Fibroblast of skin of right biceps (primary cell): Measurements from ENCODE around the gene GADD45B.
A peak's percentile ranks its signal among the peaks of the same experiment; 100 is the strongest.
"Not testable (repeated sequence)": the region's sequence is repeated elsewhere in the genome, so short reads cannot be mapped to it uniquely, and the experiment has no call there.

ENCODE experiments used
- DNase-seq: peaks from one replicate; pipeline ENCODE4 v3.0.0-alpha.2; 2013

Gene GADD45B

DNA sequence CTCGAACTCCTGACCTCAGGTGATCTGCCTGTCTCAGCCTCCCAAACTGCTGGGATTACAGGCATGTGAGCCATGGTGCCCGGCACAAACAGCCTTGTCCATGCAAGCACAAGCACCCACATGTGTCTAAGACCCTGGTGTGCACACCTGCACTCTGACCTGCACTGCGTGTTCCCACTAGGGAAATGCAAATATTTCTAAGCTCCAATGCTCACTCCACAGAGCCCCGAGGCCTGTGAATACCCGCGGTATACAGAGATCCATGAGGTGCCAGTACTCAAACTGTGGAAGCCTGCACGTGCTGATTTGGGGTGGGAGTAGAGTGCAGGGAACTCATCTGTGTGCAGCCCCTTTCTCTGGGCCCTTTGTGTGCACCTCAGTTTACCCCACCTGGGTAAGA lies 14.7 kb downstream of the GADD45B start:
- no peak for DNase-seq

- DNase-seq = peak; percentile 95
These were observed 15.3 kb downstream of the GADD45B start for GRCh38 chr19:2491130-2491801.

GRCh38 chr19:2492870-2493269 lies 16.9 kb downstream of the GADD45B start:
- DNase-seq = no peak

DNA sequence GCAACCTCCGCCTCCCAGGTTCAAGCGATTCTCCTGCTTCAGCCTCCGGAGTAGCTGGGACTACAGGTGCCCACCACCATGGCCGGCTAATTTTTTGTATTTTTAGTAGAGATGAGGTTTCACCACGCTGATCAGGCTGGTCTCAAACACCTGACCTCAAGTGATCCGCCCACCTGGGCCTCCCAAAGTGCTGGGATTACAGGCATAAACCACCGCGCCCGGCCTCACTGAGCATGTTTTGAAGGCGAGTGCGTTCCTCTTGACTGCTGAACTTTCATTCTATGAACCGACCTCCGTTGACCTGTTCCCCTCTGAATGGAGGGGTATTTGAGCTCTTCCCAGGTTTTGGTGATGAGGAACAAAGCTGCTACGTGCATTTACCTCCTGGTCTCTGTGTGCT lies 17.5 kb downstream of the GADD45B start:
- DNase-seq = not testable (repeated sequence)

- DNase-seq = peak; percentile 88
These were observed 18.1 kb downstream of the GADD45B start for GRCh38 chr19:2494084-2494446.

- DNase-seq = peak; percentile 89
These were observed 18.7 kb downstream of the GADD45B start for GRCh38 chr19:2494447-2495129.

DNA sequence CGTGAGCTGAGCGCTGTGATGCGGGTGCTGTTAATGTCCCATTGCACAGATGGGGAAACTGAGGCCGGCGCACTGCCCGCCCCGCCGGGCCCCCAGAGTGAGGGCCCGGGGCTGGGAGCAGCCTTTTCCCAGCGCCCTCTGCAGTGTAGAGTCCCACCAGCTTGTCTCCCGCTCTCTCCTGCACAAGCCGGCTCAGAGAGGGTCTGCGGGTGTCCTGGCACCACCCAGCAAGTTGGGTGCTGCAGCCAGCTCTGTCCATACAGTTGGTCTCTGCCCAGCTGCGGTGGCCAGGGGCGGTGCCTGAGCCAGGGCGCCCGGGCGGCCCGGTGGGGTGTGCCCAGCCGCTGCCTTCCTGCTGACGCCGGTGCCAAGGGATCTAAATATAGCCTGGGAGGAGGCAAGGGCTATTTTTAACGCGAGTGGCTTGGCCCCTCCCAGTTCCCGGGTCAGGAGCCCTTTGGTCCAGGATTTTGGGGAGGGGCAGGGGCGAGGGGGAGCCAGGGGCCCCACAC lies 19.3 kb downstream of the GADD45B start:
- peak; percentile 73 for DNase-seq

DNA sequence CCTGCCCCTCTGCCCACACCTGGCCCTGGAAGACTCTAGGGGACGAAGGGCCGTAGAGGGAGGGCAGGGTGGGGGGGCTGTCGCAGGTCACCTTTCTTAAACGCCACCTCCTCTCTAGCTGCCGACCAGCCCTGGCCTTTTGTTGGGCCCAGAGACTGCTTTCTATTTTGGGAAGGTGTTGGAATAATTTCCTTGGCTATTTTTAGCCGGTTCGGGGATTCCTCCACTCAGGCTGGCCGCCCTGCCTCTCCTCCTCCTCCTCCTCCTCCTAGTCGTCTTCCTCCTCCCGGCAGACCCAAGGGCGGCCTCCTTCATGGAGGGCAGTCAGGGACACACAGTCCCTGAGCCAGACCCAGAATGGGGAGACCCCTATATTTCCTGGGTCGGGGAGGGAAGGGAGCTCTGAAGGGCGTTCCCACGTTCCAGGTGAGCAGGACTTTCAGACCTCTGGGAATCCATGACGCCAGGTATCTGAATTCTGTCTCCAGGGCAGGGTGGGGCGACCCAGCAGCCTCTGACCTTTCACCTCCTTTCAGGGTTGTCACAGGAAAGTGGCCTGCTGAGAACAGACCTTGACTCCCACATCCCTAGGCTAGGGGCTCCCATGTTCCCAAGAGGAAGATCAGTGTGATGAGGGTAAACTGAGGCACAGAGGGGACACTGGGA lies 19.9 kb downstream of the GADD45B start:
- DNase-seq = peak; percentile 63

DNA sequence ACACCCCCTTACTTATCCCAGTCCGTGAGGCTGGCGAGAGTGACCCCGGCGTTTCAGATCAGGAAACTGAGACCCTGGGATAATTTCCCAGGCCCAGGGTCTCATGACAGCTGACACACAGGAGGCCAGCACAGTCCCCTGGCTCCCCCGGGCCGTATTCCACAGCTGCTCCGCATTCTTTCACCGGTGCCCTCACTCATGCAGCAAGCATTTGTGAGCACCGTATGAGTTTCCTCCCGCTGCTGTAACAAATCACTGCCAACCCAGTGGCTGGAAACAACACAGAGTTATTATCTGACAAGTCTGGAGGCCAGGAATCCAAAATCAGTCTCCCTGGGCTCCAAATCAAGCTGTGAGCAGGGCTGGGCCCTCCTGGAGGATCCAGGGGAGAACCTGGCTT lies 21.3 kb downstream of the GADD45B start:
- DNase-seq = peak; percentile 35

GRCh38 chr19:2500156-2500555 lies 24.2 kb downstream of the GADD45B start:
- no peak for DNase-seq

GRCh38 chr19:2500841-2501261 lies 24.9 kb downstream of the GADD45B start:
- no peak for DNase-seq

DNA sequence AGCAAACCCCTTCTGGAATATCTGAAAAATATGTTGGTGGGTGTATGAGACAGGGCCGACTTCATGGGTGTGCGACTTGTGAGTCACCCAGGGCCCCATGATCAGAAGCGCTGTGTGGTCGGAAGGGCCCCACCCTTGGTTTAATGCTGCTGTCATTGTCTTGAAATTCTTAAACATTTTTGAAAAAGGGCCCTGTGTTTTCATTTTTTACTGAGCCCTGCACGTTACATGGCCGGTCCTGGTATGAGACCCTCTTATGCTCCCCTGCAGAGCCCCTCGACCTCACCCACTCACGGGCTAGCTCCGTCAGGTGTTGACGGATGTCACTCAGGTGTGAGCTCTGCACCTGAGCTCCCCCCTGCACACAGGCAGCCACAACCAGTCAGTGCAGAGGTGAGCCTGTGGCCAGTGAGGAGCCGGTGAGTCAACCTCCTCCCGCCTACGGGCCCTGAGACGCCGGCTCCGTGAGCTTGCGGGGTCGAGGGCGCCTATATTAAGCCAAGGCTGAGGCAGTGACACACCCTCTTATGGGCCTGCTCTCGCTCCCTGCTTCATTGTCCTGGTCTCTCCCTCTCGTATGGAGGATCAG lies 27.7 kb downstream of the GADD45B start:
- DNase-seq = peak; percentile 93

- DNase-seq = not testable (repeated sequence)
These were observed 30.7 kb downstream of the GADD45B start for GRCh38 chr19:2506656-2507055.

DNA sequence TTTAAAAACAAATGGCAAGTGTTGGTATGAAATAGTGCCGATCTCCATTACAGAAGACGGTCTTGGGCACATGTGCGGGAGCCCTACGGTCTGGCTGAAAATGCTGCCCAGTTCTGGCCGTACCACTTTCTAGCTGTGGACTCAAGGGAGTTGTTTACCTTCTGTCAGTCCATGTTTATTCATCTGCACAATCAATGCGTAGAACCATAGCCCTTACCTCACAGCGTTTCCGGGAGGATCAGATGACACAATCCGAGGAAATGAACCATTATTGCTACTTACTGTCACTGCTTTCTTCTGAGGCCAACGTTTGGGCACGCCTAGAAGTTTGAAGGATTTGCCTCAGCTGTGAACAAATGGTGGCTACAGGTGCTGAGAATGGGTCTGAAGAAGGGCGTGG lies 31.2 kb downstream of the GADD45B start:
- DNase-seq = peak; percentile 45

GRCh38 chr19:2509096-2509495 lies 33.2 kb downstream of the GADD45B start:
- no peak for DNase-seq

- no peak for DNase-seq
These were observed 35.6 kb downstream of the GADD45B start for GRCh38 chr19:2511570-2511969.

DNA sequence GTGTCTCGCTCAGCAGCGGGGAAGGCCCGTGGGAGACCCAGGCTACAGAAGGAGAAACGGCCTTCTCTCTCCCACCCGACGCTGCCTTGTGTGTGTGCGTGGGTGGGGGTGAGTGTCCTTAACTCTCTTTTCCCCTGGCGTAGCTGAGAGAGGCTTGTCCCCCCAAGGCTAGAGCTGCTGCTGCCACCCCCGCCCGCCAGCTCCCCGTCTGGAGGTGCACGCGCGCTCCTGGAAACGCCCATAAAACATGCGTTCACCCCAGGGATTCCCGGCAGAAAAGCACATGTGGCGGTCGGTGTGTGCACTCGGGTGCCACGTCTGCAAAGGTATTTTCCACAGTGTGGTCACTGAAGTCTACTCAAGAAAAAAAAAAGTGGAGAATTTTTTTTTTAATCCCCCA lies 36.1 kb downstream of the GADD45B start:
- no peak for DNase-seq

DNA sequence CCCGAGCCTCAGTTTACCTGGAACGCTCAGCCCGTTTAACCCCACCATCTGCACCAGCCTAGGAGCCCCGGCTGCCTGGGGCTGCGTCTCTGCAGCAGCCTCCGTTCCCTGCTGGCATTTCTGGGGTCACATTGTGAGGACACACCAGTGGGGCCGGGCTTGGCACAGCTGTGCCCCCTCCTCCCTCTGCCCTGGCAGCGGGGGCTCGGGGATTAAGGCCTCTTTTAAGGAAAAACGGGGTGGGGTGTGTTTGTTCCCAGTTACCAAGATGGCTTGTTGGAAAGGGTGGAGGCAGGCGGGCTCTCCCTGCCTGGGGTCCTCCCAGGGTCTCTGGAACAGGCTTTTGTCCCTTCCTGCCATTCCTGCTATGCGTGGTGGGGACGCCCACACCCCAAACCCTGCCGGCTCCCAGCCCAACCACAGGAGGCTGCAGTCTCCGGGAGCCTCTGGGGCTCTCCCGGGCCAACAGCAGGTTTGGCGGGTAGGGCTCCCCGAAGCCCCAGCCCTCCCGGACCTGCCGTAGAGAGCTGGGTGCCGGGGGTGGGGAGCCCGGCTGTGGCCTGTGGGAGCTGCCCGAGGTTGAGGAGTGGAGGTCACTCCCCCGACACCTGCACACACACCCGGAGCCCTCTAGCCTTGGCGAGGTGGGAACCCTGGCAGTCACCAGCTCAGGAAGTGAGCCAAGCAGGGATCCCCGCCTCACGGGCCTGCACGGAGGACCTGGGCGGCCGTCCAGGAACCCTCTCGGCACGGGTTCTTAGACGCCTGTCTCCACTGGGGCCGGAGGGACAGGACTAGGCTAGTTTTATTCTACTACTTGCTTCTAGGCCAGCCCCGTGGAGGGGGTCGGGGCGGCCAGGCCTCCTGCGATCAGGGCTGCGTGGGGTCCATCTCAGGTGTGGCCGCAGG lies 36.9 kb downstream of the GADD45B start:
- DNase-seq = no peak

GRCh38 chr19:2514981-2515518 lies 39.1 kb downstream of the GADD45B start:
- DNase-seq = no peak

GRCh38 chr19:2516727-2517126 lies 40.8 kb downstream of the GADD45B start:
- DNase-seq = no peak

DNA sequence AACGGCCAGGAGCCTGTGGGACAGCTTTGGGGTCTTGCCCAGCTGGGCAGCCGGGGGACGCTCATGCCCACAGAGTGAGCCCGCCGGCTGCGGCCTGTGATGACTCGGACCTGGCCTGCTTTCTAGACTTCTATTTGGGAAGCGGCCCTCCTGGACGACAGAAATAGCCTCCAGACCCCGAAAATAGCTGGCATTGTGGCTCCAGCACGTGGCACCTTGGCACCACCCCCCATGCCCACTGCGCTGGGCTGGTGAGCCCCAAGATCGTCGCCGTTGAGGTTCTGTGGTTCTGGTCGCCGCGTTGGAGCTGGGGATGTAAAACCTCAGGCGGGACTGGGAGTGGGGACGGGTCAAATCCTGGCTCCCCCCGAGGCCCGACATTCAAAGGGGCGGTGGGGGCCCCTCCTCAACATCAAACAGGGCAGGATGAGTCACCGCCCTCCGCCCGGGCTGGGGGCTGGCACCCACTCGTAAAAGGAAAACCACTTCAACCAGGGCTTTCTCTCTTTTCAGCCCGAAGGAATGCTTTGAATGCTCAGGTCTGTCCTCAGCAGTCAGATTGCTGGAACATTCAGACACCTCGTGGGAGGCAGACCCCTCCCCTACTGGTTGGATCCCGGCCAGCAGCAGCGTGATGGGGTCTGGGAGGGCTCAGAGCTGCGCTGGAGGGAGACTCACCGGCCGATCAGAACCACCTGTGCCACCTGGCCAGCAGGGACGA lies 42.1 kb downstream of the GADD45B start:
- DNase-seq = peak; percentile 69
